Stimulated activated CD4-positive, alpha-beta T cell treated with anti-CD3 and anti-CD28 coated beads, Interleukin-1b, Interleukin-23, amount 100 ng/mL, for 4 hours (primary cell): ENCODE data around the gene CCS.
"Not testable (repeated sequence)": the region's sequence is repeated elsewhere in the genome, so short reads cannot be mapped to it uniquely, and the experiment has no call there.

Experiments
- DNase-seq, 2 donors: peaks; one replicate each; pipeline ENCODE4 v3.0.0-alpha.2; 2020; ENCODE audit warnings: low read depth in 2 of 2

The CCS gene

GRCh38 chr11:66591175-66591574, 1.8 kb upstream of the CCS start:
- no peak for DNase-seq

- no peak for DNase-seq
These were observed 284 bp downstream of the CCS start for GRCh38 chr11:66593303-66593635.

- DNase-seq = no peak
These were observed 665 bp downstream of the CCS start for GRCh38 chr11:66593650-66594049.

- DNase-seq = no peak
These were observed 2.4 kb downstream of the CCS start for GRCh38 chr11:66595245-66595904.

- DNase-seq = no peak
These were observed 6.0 kb downstream of the CCS start for GRCh38 chr11:66598993-66599392.

- DNase-seq = no peak
These were observed 7.2 kb downstream of the CCS start for GRCh38 chr11:66600219-66600618.

- DNase-seq = no peak
These were observed 7.7 kb downstream of the CCS start for GRCh38 chr11:66600631-66601233.

GRCh38 chr11:66603072-66603471, 10.1 kb downstream of the CCS start:
- DNase-seq = no peak

- DNase-seq = no peak
These were observed 11.2 kb downstream of the CCS start for GRCh38 chr11:66604155-66604554.

- DNase-seq = not testable (repeated sequence)
These were observed 13.6 kb downstream of the CCS start for GRCh38 chr11:66606608-66607007.

- DNase-seq = no peak
These were observed 14.3 kb downstream of the CCS start for GRCh38 chr11:66607126-66607834.

GRCh38 chr11:66609721-66610617, 17.0 kb downstream of the CCS start:
- no peak for DNase-seq

GRCh38 chr11:66612458-66612857, 19.5 kb downstream of the CCS start:
- no peak for DNase-seq

- DNase-seq = no peak
These were observed 21.1 kb downstream of the CCS start for GRCh38 chr11:66614073-66614472.

GRCh38 chr11:66616379-66617154, 23.6 kb downstream of the CCS start, which contains the start of gene RBM14:
TSS of gene RBM14 (plus strand) at chr11:66616630. CDS start at chr11:66616721, 91 bp downstream.
- peak; percentile 94 to 96 for DNase-seq

GRCh38 chr11:66617155-66617834, 24.3 kb downstream of the CCS start:
- no peak for DNase-seq

GRCh38 chr11:66619080-66619554, 26.1 kb downstream of the CCS start:
- DNase-seq = no peak

- DNase-seq = no peak
These were observed 31.5 kb downstream of the CCS start for GRCh38 chr11:66624450-66624849.

GRCh38 chr11:66625041-66625751, 32.2 kb downstream of the CCS start:
- no peak for DNase-seq

GRCh38 chr11:66625752-66626149, 32.8 kb downstream of the CCS start:
- DNase-seq = no peak
